Subcutaneous adipose tissue (tissue), 4 donors: ENCODE data around the gene RREB1. TPM values are rescaled to one million over a fixed set of nuclear protein-coding genes. Genes with fewer than 3 reads are reported as not detected.

ENCODE experiments used
- total RNA-seq, 4 donors: library from RNA; depleted of rRNA; stranded (reverse); fragments of >200 nt; gene quantifications; one replicate each; pipeline ENCODE4 v1.1.0, GENCODE V29; 2016
- TF ChIP-seq, protein P1 (sequence below): fragments of 450-650 bp; IDR thresholded peaks from one replicate; pipeline ENCODE4 v1.5.1; 2016; ENCODE audit warnings: low read depth, mild to moderate bottlenecking, control low read depth, antibody characterized with exemption, moderate library complexity

Gene RREB1
- total RNA-seq, 4 donors from 2014 or later: 33.0 to 61.0 (median 40.5) TPM

DNA sequence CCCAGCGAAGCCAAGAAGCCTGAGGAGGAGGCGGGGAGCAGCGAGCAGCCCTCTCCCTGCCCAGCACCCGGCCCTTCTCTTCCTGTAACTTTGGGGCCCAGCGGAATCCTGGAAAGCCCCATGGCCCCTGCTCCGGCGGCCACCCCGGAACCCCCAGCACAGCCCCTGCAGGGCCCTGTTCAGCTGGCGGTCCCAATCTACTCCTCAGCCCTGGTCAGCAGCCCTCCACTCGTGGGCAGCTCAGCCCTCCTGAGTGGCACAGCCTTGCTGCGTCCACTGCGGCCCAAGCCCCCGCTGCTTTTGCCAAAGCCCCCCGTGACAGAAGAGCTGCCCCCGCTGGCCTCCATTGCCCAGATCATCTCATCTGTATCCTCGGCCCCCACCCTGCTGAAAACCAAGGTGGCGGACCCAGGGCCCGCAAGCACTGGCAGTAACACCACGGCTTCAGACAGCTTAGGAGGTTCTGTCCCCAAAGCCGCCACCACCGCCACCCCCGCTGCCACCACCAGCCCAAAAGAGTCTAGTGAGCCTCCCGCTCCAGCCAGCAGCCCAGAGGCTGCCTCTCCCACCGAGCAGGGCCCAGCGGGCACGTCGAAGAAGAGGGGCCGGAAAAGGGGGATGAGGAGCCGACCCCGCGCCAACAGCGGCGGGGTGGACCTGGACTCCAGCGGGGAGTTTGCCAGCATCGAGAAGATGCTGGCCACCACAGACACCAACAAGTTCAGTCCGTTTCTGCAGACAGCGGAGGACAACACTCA, 123.4 kb downstream of the RREB1 start:
- TF ChIP-seq, protein P1, sequence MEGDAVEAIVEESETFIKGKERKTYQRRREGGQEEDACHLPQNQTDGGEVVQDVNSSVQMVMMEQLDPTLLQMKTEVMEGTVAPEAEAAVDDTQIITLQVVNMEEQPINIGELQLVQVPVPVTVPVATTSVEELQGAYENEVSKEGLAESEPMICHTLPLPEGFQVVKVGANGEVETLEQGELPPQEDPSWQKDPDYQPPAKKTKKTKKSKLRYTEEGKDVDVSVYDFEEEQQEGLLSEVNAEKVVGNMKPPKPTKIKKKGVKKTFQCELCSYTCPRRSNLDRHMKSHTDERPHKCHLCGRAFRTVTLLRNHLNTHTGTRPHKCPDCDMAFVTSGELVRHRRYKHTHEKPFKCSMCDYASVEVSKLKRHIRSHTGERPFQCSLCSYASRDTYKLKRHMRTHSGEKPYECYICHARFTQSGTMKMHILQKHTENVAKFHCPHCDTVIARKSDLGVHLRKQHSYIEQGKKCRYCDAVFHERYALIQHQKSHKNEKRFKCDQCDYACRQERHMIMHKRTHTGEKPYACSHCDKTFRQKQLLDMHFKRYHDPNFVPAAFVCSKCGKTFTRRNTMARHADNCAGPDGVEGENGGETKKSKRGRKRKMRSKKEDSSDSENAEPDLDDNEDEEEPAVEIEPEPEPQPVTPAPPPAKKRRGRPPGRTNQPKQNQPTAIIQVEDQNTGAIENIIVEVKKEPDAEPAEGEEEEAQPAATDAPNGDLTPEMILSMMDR: no peak

DNA sequence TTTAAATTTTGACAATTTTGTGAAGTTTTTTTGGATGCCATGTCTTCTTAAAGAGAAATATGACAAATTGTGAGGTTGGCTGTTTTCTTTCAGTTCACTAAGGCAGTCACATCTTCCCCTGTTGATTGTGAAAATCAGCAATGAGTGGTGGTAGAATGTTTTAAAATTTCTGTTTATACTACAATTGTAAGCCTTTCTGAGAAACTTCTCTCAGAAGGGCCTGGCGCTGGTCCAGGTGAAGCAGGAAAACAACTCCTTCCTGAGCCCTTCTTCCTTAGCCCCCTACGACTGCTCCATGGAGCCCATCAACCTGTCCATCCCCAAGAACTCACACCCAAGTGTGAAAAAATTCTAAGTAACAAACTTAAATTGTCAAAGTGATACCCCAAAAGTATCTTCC, 124.6 kb downstream of the RREB1 start:
- TF ChIP-seq, protein P1: no peak

DNA sequence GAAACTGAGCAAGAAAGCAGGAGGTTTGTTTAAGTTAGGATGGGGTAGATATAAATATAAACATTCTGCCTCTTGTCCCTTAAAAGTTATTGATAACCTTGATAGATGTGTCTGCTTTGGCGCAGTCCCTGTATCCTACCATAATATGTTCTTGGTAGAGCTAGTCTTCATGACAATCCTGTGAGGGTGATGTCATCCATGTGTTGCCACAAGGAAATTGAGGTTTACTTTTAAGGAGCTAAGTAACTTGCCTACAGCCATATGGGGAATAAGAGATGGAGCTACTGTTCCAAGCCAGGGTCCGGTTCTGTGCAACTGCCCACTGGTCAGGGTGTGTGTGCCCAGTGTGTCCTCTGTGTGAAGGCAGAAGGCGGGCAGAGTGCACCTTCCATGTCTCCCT, 126.8 kb downstream of the RREB1 start:
- TF ChIP-seq, protein P1: no peak

DNA sequence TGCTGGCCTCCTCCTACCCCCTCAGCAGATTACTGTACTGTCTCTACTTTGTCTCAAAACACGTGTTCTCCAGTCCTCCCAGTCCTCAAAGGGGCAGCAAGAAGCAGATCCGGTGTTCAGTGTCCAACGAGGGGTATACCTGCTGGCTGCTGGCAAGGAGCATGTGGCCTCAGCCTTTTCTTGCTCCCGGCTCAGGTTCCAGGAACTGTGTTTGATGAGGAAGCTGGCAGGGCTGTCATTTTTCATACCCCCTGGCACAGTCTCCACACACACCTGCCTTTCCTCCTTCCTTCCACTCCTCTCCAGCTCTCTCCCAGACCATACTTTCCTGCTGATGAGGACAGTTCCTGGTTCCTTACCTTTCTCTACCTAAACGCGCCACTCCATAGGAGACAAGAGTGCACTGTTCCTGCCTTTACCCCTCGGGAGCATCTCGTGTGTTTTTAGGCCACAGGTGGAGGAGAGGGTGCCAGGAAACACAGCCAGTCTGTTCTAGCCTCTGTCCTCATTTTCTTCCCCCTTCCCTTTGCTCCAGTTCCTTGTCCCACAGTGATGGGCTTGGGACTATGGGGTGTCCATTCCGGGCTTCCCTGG, 128.0 kb downstream of the RREB1 start:
- TF ChIP-seq, protein P1: no peak

DNA sequence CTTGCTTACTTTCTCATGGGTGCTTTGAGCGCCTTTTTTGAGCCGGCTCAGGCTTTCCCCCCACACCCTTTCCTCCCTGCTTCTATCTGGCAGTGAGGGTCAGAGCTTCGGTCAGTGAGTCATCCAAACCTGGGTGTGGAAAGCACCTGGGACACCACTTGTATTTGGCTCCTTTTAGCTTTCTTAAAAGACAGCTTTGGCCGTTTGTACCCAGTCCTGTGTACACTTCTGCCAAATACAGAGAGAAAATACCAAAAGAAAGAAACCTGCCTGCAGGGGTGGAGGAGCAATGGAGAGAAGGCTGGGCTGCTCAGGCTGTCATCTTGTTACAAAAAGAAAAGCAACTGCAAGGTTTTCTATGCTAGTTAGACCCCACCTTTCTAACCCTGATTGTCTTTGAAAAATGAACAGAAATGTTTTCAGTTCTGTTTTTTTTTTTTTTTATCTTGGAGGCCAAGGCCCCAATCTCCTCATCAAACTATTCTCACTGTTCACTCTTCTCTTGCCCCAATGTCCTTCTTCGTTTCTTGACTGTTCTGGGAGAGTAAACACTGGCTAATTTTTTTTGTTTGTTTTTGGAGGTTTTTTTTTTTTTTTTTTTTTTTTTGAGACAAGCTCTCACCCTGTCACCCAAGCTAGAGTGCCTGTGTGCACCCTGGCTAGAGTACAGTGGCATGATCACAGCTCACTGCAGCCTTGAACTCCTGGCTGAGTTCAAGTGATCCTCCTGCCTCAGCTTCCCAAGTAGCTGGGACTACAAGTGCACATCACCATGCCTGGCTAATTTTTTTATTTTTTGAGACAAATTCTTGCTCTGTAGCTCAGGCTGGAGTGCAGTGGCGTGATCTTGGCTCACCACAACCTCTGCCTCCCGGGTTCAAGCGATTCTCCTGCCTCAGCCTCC, 128.8 kb downstream of the RREB1 start:
- TF ChIP-seq, protein P1: no peak

DNA sequence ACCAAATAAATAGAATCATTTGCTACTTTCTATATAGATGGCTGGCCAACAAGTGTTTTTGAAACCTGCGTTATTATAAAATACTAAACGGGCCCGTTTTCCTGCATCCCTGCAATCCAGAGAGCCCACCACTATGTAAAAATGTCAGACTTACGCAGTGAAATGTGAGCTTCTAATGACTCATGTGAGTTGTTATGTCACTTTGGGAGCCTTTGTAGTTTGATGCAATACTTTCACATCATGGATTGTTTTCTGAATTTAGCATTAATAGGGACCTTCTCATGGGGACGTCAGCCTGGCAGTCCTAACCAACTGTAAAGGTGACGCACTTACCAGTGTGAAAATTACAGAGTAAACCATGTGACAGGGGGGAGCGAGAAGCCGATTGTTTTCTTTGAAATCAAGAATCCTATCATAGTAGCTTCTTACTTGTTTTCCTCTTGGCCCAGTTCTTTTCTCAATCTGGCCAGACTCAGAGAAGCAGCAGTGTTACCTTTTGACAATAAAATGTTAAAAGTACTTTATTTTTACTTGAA, 130.0 kb downstream of the RREB1 start:
- TF ChIP-seq, protein P1: no peak

DNA sequence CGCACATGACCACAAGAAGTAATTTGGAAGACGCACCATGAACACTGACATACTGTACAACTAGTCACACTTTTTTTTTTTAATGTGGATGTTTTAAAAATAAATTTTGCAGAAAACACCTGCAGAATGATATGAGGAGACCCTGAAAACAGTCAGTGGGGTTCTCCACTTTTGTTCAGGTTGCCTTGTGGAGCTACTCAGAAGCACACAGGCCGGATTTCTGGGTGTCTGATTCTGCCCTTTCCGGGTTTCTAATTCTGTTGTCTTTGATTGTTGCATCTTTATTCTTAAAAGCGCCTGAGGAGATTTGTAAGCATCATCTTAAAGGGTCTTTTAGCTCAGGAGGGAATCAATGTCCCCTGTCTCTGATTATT, 130.8 kb downstream of the RREB1 start:
- TF ChIP-seq, protein P1: no peak
